H1 (cell line): ENCODE measurements around the gene LPP. TPM values are rescaled to one million over a fixed set of nuclear protein-coding genes. Genes with fewer than 3 reads are reported as not detected.

Experiments
- BRCA1 ChIP-seq: IDR thresholded peaks from 2 replicates; pipeline ENCODE4 v1.6.1; 2012; ENCODE audit warnings: low read depth, low read length, improper control_type of control experiment
- MAX ChIP-seq: IDR thresholded peaks from 2 replicates; pipeline ENCODE4 v1.6.1; 2012; ENCODE audit warnings: inconsistent platforms
- RAD21 ChIP-seq, 2 experiments: IDR thresholded peaks in 1 of 2; conservative IDR thresholded peaks in 1 of 2; 2 replicates each; pipeline ENCODE4 v1.6.1; 2011; ENCODE audit warnings: low read depth in 2 of 2, low read length in 2 of 2, improper control_type of control experiment in 1 of 2, inconsistent platforms in 1 of 2, mild to moderate bottlenecking in 1 of 2, moderate library complexity in 1 of 2
- polyA plus RNA-seq, 7 experiments: library from polyadenylated mRNA; depleted of rRNA in 3 of 7; stranded (reverse) in 5 of 7; unstranded in 2 of 7; fragments of >200 nt in 5 of 7; fragments of 200-250 nt in 2 of 7; gene quantifications; 1 replicate in 5 of 7; 2 replicates in 1 of 7; 4 replicates in 1 of 7; pipeline versions ENCODE4 v1.2.1 to v1.2.3, GENCODE V29; 2011 to 2013; ENCODE audit warnings: missing spikeins in 2 of 7, mixed read lengths in 2 of 7
- total RNA-seq: library from RNA; stranded (reverse); fragmentation: NEBNext Ultra II Directional; extraction: Animal tissue kit (Norgen Biotek cat#: 25700); gene quantifications from 2 replicates; pipeline ENCODE4 v1.2.1, GENCODE V29; 2021

The LPP gene
- total and polyA plus RNA-seq, 2 of the 8 experiments (the other 6 are each of a cell fraction or from before 2014, with no cell fraction given) = 10.0 to 53.3 TPM

- TF ChIP-seq RAD21 (IDR thresholded peaks at IDR 0.05 in 1 of 2, conservative IDR thresholded peaks at IDR 0.05 in 1 of 2; ENCODE audit: low read depth in 2 of 2, low read length in 2 of 2) = no peak
- TF ChIP-seq BRCA1 = no peak
- no peak for TF ChIP-seq MAX
Measured at GRCh38 chr3:188157971-188158370, 4.0 kb downstream of the LPP start (continued).
